ENCODE data around the gene COQ8A. TPM values are rescaled to one million over a fixed set of nuclear protein-coding genes. Genes with fewer than 3 reads are reported as not detected.

The COQ8A gene
- polyA plus RNA-seq, 1 experiment: 5.3 TPM

- TF ChIP-seq CTCF (IDR thresholded peaks at IDR 0.05; ENCODE audit: low read depth, low read length): no peak
- CTCF ChIA-PET: no interaction called here
- no peak for DNase-seq (ENCODE audit: low read depth, low spot score)
- H3K27ac ChIP-seq (ENCODE audit: low read depth, low read length): no peak overlapping the region
- H3K9me3 ChIP-seq (ENCODE audit: control insufficient read depth, insufficient read depth, low read length): peaks cover 6% of the 10 kb centered on the region; the same call in 1 of the 2 replicates
- no peaks in the 10 kb centered on the region for H3K27me3 ChIP-seq (ENCODE audit: control insufficient read depth, insufficient read depth, low read length)
- POLR2A ChIA-PET: no interaction called here
- H3K4me3 ChIP-seq (ENCODE audit: low read depth, low read length): no peak overlapping the region
Observed at GRCh38 chr1:226965581-226966440, 25.7 kb downstream of the COQ8A start.

GRCh38 chr1:226966683-226967082 is 26.6 kb downstream of the COQ8A start:
- POLR2A ChIA-PET: no interaction called here
- H3K27me3 ChIP-seq (ENCODE audit: control insufficient read depth, insufficient read depth, low read length): no peaks in the 10 kb centered on the region
- no peak for TF ChIP-seq CTCF (IDR thresholded peaks at IDR 0.05; ENCODE audit: low read depth, low read length)
- CTCF ChIA-PET: no interaction called here
- peaks cover 5% of the 10 kb centered on the region; the same call in 1 of the 2 replicates for H3K9me3 ChIP-seq (ENCODE audit: control insufficient read depth, insufficient read depth, low read length)
- H3K4me3 ChIP-seq (ENCODE audit: low read depth, low read length): no peak overlapping the region
- no peak for DNase-seq (ENCODE audit: low read depth, low spot score)
- H3K27ac ChIP-seq (ENCODE audit: low read depth, low read length): no peak overlapping the region

GRCh38 chr1:226967665-226968064 is 27.6 kb downstream of the COQ8A start:
- CTCF ChIA-PET: no interaction called here
- DNase-seq (ENCODE audit: low read depth, low spot score): peak; percentile 15
- POLR2A ChIA-PET: no interaction called here
- TF ChIP-seq CTCF (IDR thresholded peaks at IDR 0.05; ENCODE audit: low read depth, low read length): no peak
- peaks cover 8% of the 10 kb centered on the region for H3K9me3 ChIP-seq (ENCODE audit: control insufficient read depth, insufficient read depth, low read length)
- no peak overlapping the region for H3K27ac ChIP-seq (ENCODE audit: low read depth, low read length)
- H3K4me3 ChIP-seq (ENCODE audit: low read depth, low read length): no peak overlapping the region
- no peaks in the 10 kb centered on the region for H3K27me3 ChIP-seq (ENCODE audit: control insufficient read depth, insufficient read depth, low read length)

GRCh38 chr1:226971765-226972164 is 31.7 kb downstream of the COQ8A start:
- H3K4me3 ChIP-seq (ENCODE audit: low read depth, low read length): no peak overlapping the region
- no peak overlapping the region for H3K27ac ChIP-seq (ENCODE audit: low read depth, low read length)
- DNase-seq (ENCODE audit: low read depth, low spot score): no peak
- POLR2A ChIA-PET: no interaction called here
- peaks cover 8% of the 10 kb centered on the region for H3K9me3 ChIP-seq (ENCODE audit: control insufficient read depth, insufficient read depth, low read length)
- no peaks in the 10 kb centered on the region for H3K27me3 ChIP-seq (ENCODE audit: control insufficient read depth, insufficient read depth, low read length)
- CTCF ChIA-PET: interaction anchor here (0.5 kb wide), 1 partner anchor 424 kb away, joined by 3 read pairs; no protein-coding TSS in a partner anchor
- TF ChIP-seq CTCF (IDR thresholded peaks at IDR 0.05; ENCODE audit: low read depth, low read length): no peak

DNA sequence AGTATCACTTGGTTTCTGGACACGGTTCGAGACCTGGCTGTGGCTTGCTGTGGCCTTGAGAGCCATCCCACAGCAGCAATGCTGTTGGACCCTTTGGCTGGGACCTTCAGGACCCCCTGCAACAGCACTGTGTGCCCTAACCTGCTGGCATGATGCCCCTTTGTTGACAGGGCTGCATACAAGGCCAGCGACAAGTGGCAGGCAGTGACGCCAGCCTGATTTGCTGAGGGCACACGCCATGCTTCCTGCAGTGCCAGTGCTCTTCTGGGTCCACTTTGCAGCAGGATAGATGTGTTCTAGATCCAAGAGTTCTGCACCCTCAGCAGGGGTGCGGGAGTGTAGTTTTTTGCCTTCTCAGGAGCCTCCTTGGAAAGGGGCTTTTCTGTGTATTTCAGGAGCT is 32.8 kb downstream of the COQ8A start:
- H3K9me3 ChIP-seq (ENCODE audit: control insufficient read depth, insufficient read depth, low read length): peaks cover 5% of the 10 kb centered on the region
- POLR2A ChIA-PET: no interaction called here
- H3K27me3 ChIP-seq (ENCODE audit: control insufficient read depth, insufficient read depth, low read length): no peaks in the 10 kb centered on the region
- CTCF ChIA-PET: no interaction called here
- no peak for TF ChIP-seq CTCF (IDR thresholded peaks at IDR 0.05; ENCODE audit: low read depth, low read length)
- H3K27ac ChIP-seq (ENCODE audit: low read depth, low read length): no peak overlapping the region
- no peak for DNase-seq (ENCODE audit: low read depth, low spot score)
- no peak overlapping the region for H3K4me3 ChIP-seq (ENCODE audit: low read depth, low read length)
